Brain pericyte (primary cell): Measurements from ENCODE around the gene COIL.

Source experiments
- DNase-seq: peaks from one replicate; pipeline ENCODE4 v3.0.0-alpha.2; 2012; ENCODE audit warnings: low read depth, low spot score

COIL gene

GRCh38 chr17:56935461-56935860, 25.4 kb downstream of the COIL start:
- DNase-seq, result no peak

- DNase-seq, result no peak
Measured at GRCh38 chr17:56934280-56934679, 26.6 kb downstream of the COIL start.

- DNase-seq, result no peak
Measured at GRCh38 chr17:56933868-56934267, 27.0 kb downstream of the COIL start.

- no peak for DNase-seq
Measured at GRCh38 chr17:56933151-56933745, 27.6 kb downstream of the COIL start.

GRCh38 chr17:56930739-56931337, 30.0 kb downstream of the COIL start:
- DNase-seq, result no peak

GRCh38 chr17:56929362-56929969, 31.4 kb downstream of the COIL start:
- no peak for DNase-seq

GRCh38 chr17:56928586-56928985, 32.3 kb downstream of the COIL start:
- DNase-seq, result no peak

GRCh38 chr17:56926704-56927103, 34.1 kb downstream of the COIL start:
- DNase-seq, result no peak

- DNase-seq, result no peak
Measured at GRCh38 chr17:56926270-56926669, 34.6 kb downstream of the COIL start.

- DNase-seq, result no peak
Measured at GRCh38 chr17:56925088-56925487, 35.8 kb downstream of the COIL start.

- no peak for DNase-seq
Measured at GRCh38 chr17:56919717-56920116, 41.1 kb downstream of the COIL start.

GRCh38 chr17:56918916-56919315, 41.9 kb downstream of the COIL start:
- DNase-seq, result no peak

- no peak for DNase-seq
Measured at GRCh38 chr17:56917559-56918296, 43.1 kb downstream of the COIL start.

GRCh38 chr17:56914581-56915273, 46.1 kb downstream of the COIL start:
- no peak for DNase-seq

- DNase-seq, result peak; percentile 38
Measured at GRCh38 chr17:56913867-56914580, 46.8 kb downstream of the COIL start, which contains the start of gene TRIM25. TSS of gene TRIM25 (minus strand) at chr17:56914049. CDS start at chr17:56913988, 61 bp downstream.

- no peak for DNase-seq
Measured at GRCh38 chr17:56913353-56913866, 47.4 kb downstream of the COIL start.

GRCh38 chr17:56913000-56913311, 47.9 kb downstream of the COIL start:
- DNase-seq, result no peak

GRCh38 chr17:56912105-56912999, 48.5 kb downstream of the COIL start:
- DNase-seq, result no peak

GRCh38 chr17:56910509-56911235, 50.2 kb downstream of the COIL start:
- no peak for DNase-seq
